H1 (cell line): ENCODE data around the gene RRAD. TPM values are rescaled to one million over a fixed set of nuclear protein-coding genes. Genes with fewer than 3 reads are reported as not detected.

ENCODE experiments used
- CTCF ChIA-PET: fragments of 300-600 bp; sonication (Branson Sonifier 250); formaldehyde crosslinking; loops from one replicate; lab custom pipeline; 2021; ENCODE audit not compliant: partially characterized antibody; lab: Charles Lee
- POLR2A ChIA-PET: fragments of 300-600 bp; sonication (Branson Sonifier 250); formaldehyde crosslinking; loops from one replicate; lab custom pipeline; 2021; ENCODE audit warnings: inconsistent platforms; ENCODE audit not compliant: partially characterized antibody; lab: Charles Lee
- DNase-seq, 2 experiments: peaks; one replicate each; pipeline versions ENCODE4 v3.0.0 to v3.0.0-alpha.2; 2010 to 2022; ENCODE audit warnings: low spot score in 2 of 2, low read depth in 1 of 2, mixed read lengths in 1 of 2
- FAIRE-seq: peaks from 2 replicates; lab custom pipeline; 2011; peaks lifted over from hg19 to GRCh38; lab: Jason Lieb, UNC
- H2AFZ ChIP-seq: 2 replicates; pipeline ENCODE4 v1.8.1; 2012; ENCODE audit warnings: low read length, inconsistent platforms
- H2AK5ac ChIP-seq: 2 replicates; pipeline ENCODE4 v1.6.1; 2013; ENCODE audit warnings: low read depth, low read length
- H2BK120ac ChIP-seq: replicated peaks from 2 replicates; pipeline ENCODE3; 2013; ENCODE audit warnings: low read depth, low read length, inconsistent platforms
- H2BK12ac ChIP-seq: 2 replicates; pipeline ENCODE4 v1.6.1; 2013; ENCODE audit warnings: low read depth, low read length
- H2BK15ac ChIP-seq: 2 replicates; pipeline ENCODE4 v1.6.1; 2013; ENCODE audit warnings: low read length
- H2BK20ac ChIP-seq: 2 replicates; pipeline ENCODE4 v1.6.1; 2013; ENCODE audit warnings: low read length
- H2BK5ac ChIP-seq: 2 replicates; pipeline ENCODE4 v1.6.1; 2013; ENCODE audit warnings: low read depth, low read length
- H3K14ac ChIP-seq: 2 replicates; pipeline ENCODE4 v1.6.1; 2013; ENCODE audit warnings: inconsistent platforms; ENCODE audit not compliant: insufficient read length
- H3K18ac ChIP-seq: 2 replicates; pipeline ENCODE4 v1.6.1; 2013; ENCODE audit warnings: low read length; ENCODE audit errors: extremely low read depth
- H3K23ac ChIP-seq: 2 replicates; pipeline ENCODE4 v1.6.1; 2013; ENCODE audit warnings: inconsistent platforms; ENCODE audit not compliant: insufficient read length
- H3K23me2 ChIP-seq: 2 replicates; pipeline ENCODE4 v1.6.1; 2013; ENCODE audit warnings: low read depth, low read length
- H3K27ac ChIP-seq: 2 replicates; pipeline ENCODE4 v1.6.1; 2011; ENCODE audit warnings: low read depth, low read length, inconsistent platforms
- H3K27me3 ChIP-seq, 4 experiments: replicated peaks in 1 of 4; 1 replicate in 1 of 4; 2 replicates in 3 of 4; pipeline versions ENCODE4 v1.6.1 to v1.8.1; 2011 to 2013; ENCODE audit warnings: low read length in 3 of 4, mild to moderate bottlenecking in 3 of 4, inconsistent platforms in 2 of 4, mixed read lengths in 2 of 4, moderate library complexity in 1 of 4; ENCODE audit not compliant: control insufficient read depth in 3 of 4, insufficient read depth in 3 of 4; ENCODE audit errors: extremely low read depth in 1 of 4
- H3K36me3 ChIP-seq, 4 experiments: 2 replicates each; pipeline versions ENCODE4 v1.6.1 to v1.8.1; 2011 to 2013; ENCODE audit warnings: mild to moderate bottlenecking in 4 of 4, low read length in 3 of 4, moderate library complexity in 2 of 4, control low read depth in 1 of 4, inconsistent platforms in 1 of 4; ENCODE audit not compliant: insufficient read depth in 4 of 4, control insufficient read depth in 2 of 4
- H3K4ac ChIP-seq: replicated peaks from 2 replicates; pipeline ENCODE3; 2013; ENCODE audit warnings: low read length, low read depth, mixed read lengths, inconsistent platforms; ENCODE audit not compliant: insufficient read length
- H3K4me1 ChIP-seq, 4 experiments: replicated peaks in 1 of 4; 1 replicate in 1 of 4; 2 replicates in 3 of 4; pipeline versions ENCODE4 v1.6.1 to v1.8.1; 2011 to 2013; ENCODE audit warnings: low read length in 3 of 4, inconsistent platforms in 2 of 4, mixed read lengths in 1 of 4; ENCODE audit not compliant: insufficient read depth in 4 of 4, control insufficient read depth in 3 of 4
- H3K4me2 ChIP-seq, 2 experiments: 2 replicates each; pipeline versions ENCODE4 v1.6.1 to v1.8.1; 2011 to 2013; ENCODE audit warnings: low read depth in 2 of 2, low read length in 2 of 2, control low read depth in 1 of 2, inconsistent platforms in 1 of 2, mild to moderate bottlenecking in 1 of 2; ENCODE audit not compliant: insufficient read depth in 1 of 2
- H3K4me3 ChIP-seq, 4 experiments: fragments of 200-600, 300-600 bp in 1 of 4; sonication (generic), shearing (Covaris generic), sonication (Bioruptor Twin) in 1 of 4; 2 replicates each; pipeline versions ENCODE4 v1.5.1 to v1.8.1; 2011 to 2016; ENCODE audit warnings: low read length in 4 of 4, low read depth in 3 of 4, control low read depth in 2 of 4, inconsistent platforms in 2 of 4, mild to moderate bottlenecking in 2 of 4, mixed read lengths in 1 of 4, moderate library complexity in 1 of 4; ENCODE audit not compliant: insufficient read depth in 2 of 4; ENCODE audit errors: extremely low read depth in 1 of 4
- H3K56ac ChIP-seq: replicated peaks from 2 replicates; pipeline ENCODE3; 2013; ENCODE audit warnings: low read depth, mild to moderate bottlenecking, mixed read lengths, low read length, inconsistent platforms; ENCODE audit not compliant: insufficient read length
- H3K79me1 ChIP-seq: 2 replicates; pipeline ENCODE4 v1.6.1; 2013; ENCODE audit warnings: low read depth, low read length, control low read depth
- H3K79me2 ChIP-seq, 2 experiments: 2 replicates each; pipeline versions ENCODE4 v1.6.1 to v1.8.1; 2012 to 2013; ENCODE audit warnings: low read length in 2 of 2, mild to moderate bottlenecking in 2 of 2, inconsistent platforms in 1 of 2; ENCODE audit not compliant: insufficient read depth in 2 of 2, control insufficient read depth in 1 of 2
- H3K9ac ChIP-seq, 4 experiments: replicated peaks in 1 of 4; 1 replicate in 1 of 4; 2 replicates in 3 of 4; pipeline versions ENCODE4 v1.6.1 to v1.8.1; 2011 to 2013; ENCODE audit warnings: low read depth in 3 of 4, low read length in 3 of 4, control low read depth in 2 of 4, mild to moderate bottlenecking in 2 of 4, moderate library complexity in 2 of 4, inconsistent platforms in 1 of 4; ENCODE audit errors: extremely low read depth in 1 of 4
- H3K9me3 ChIP-seq, 2 experiments: 2 replicates each; pipeline versions ENCODE4 v1.6.1 to v1.8.1; 2012 to 2013; ENCODE audit warnings: mild to moderate bottlenecking in 2 of 2, moderate library complexity in 2 of 2, control low read depth in 1 of 2, inconsistent platforms in 1 of 2, low read depth in 1 of 2, low read length in 1 of 2, mixed read lengths in 1 of 2; ENCODE audit not compliant: insufficient read depth in 2 of 2
- H4K20me1 ChIP-seq, 2 experiments: replicated peaks in 1 of 2; 2 replicates each; pipeline versions ENCODE3 to v1.8.1; 2011 to 2013; ENCODE audit warnings: inconsistent platforms in 2 of 2, low read length in 2 of 2, mild to moderate bottlenecking in 1 of 2; ENCODE audit not compliant: insufficient read depth in 2 of 2, control insufficient read depth in 1 of 2
- H4K5ac ChIP-seq: 2 replicates; pipeline ENCODE4 v1.6.1; 2013; ENCODE audit warnings: low read length, low read depth, mixed read lengths, inconsistent platforms; ENCODE audit not compliant: insufficient read length
- H4K8ac ChIP-seq: 2 replicates; pipeline ENCODE4 v1.8.0; 2013; ENCODE audit warnings: mild to moderate bottlenecking, moderate library complexity, low read length, inconsistent platforms; ENCODE audit not compliant: insufficient read depth; ENCODE audit errors: extremely low read depth
- H4K91ac ChIP-seq: replicated peaks from 2 replicates; pipeline ENCODE3; 2013; ENCODE audit warnings: low read length, mixed read lengths, inconsistent platforms; ENCODE audit not compliant: insufficient read length
- CBX5 ChIP-seq: fragments of 300-800, 300-1000 bp; sonication (generic); IDR thresholded peaks from 2 replicates; pipeline ENCODE4 v1.7.1; 2016; ENCODE audit warnings: antibody characterized with exemption, low read length, low read depth
- GABPA ChIP-seq: IDR thresholded peaks from 2 replicates; pipeline ENCODE4 v1.6.1; 2011; ENCODE audit warnings: mild to moderate bottlenecking, low read length, moderate library complexity, borderline replicate concordance; ENCODE audit not compliant: insufficient read depth
- GTF2F1 ChIP-seq: IDR thresholded peaks from 2 replicates; pipeline ENCODE4 v1.6.1; 2012; ENCODE audit warnings: low read depth, low read length, improper control_type of control experiment, borderline replicate concordance
- HDAC2 ChIP-seq, 2 experiments: fragments of 300-600 bp in 1 of 2; sonication (generic) in 1 of 2; IDR thresholded peaks; 2 replicates each; pipeline ENCODE4 v1.6.1; 2011 to 2012; ENCODE audit warnings: low read depth in 2 of 2, low read length in 2 of 2, mild to moderate bottlenecking in 2 of 2, moderate library complexity in 2 of 2, borderline replicate concordance in 1 of 2, inconsistent platforms in 1 of 2
- KDM1A ChIP-seq: fragments of 200-600, 300-600 bp; sonication (generic); IDR thresholded peaks from 2 replicates; pipeline ENCODE4 v1.7.1; 2016; ENCODE audit warnings: mild to moderate bottlenecking, low read length, borderline replicate concordance
- WGBS, 2 experiments: shearing (Covaris generic) in 1 of 2; methylation state at CpG; one replicate each; pipeline versions ENCODE4 v1.1.6 to v1.1.7; 2013 to 2015; ENCODE audit warnings: low lambda C conversion rate in 2 of 2, mixed read lengths in 2 of 2, inconsistent platforms in 1 of 2, low coverage in 1 of 2, missing lambda C conversion rate in 1 of 2; ENCODE audit not compliant: insufficient replicate concordance in 2 of 2, insufficient coverage in 1 of 2, insufficient read length in 1 of 2; ENCODE audit errors: extremely low coverage in 1 of 2, missing lambda C conversion rate in 1 of 2; 5-methylcytosine and 5-hydroxymethylcytosine counted together
- polyA plus RNA-seq, 7 experiments: library from polyadenylated mRNA; depleted of rRNA in 3 of 7; stranded (reverse) in 5 of 7; unstranded in 2 of 7; fragments of >200 nt in 5 of 7; fragments of 200-250 nt in 2 of 7; gene quantifications; 1 replicate in 5 of 7; 2 replicates in 1 of 7; 4 replicates in 1 of 7; pipeline versions ENCODE4 v1.2.1 to v1.2.3, GENCODE V29; 2011 to 2013; ENCODE audit warnings: missing spikeins in 2 of 7, mixed read lengths in 2 of 7
- total RNA-seq: library from RNA; stranded (reverse); fragmentation: NEBNext Ultra II Directional; extraction: Animal tissue kit (Norgen Biotek cat#: 25700); gene quantifications from 2 replicates; pipeline ENCODE4 v1.2.1, GENCODE V29; 2021

The RRAD gene
- total and polyA plus RNA-seq, 2 of the 8 experiments (the other 6 are each of a cell fraction or from before 2014, with no cell fraction given): 0.17 TPM; not detected in 1

- Histone ChIP-seq H2BK12ac (no peak overlapping the region), H3K27me3 (peaks cover 0 to 3% (median under 1%) of the 10 kb centered on the region in 4 experiments; a peak in 3 of 7 replicates), H4K5ac (no peak overlapping the region), H3K23me2 (peaks cover 3% of the 10 kb centered on the region; the same call in 1 of the 2 replicates), H3K9ac (no peak overlapping the region), H3K18ac (no peak overlapping the region), H2BK120ac (no peak overlapping the region), H3K14ac (no peak overlapping the region), H3K23ac (no peak overlapping the region), H2BK15ac (no peak overlapping the region), H3K4me2 (no peak overlapping the region), H3K79me1 (no peaks in the 10 kb centered on the region), H4K20me1 (peaks cover 0 to 5% of the 10 kb centered on the region in 2 experiments), H4K8ac (no peak overlapping the region), H3K36me3 (no peaks in the 10 kb centered on the region), H2AK5ac (no peak overlapping the region), H2BK20ac (no peak overlapping the region), H2BK5ac (no peak overlapping the region), H3K4me1 (peaks cover 0 to under 1% (median 0%) of the 10 kb centered on the region in 4 experiments; a peak in 1 of 7 replicates), H4K91ac (no peak overlapping the region), H3K4ac (no peak overlapping the region), H3K27ac (no peak overlapping the region), H2AFZ (no peak overlapping the region), H3K56ac (no peak overlapping the region), H3K9me3 (no peaks in the 10 kb centered on the region), H3K79me2 (no peaks in the 10 kb centered on the region), H3K4me3 (no peak overlapping the region)
- FAIRE-seq (no peak), DNase-seq (no peak)
- no peak for TF ChIP-seq GABPA
- no peak for TF ChIP-seq HDAC2 (IDR thresholded peaks at IDR 0.05; ENCODE audit: borderline replicate concordance in 1 of 2, low read depth in 2 of 2, low read length in 2 of 2)
- no peak for TF ChIP-seq KDM1A
- no peak for TF ChIP-seq CBX5
- TF ChIP-seq GTF2F1: no peak
- 89% methylated on average over 7 of the region's 7 CpGs; no CpG with 5 or more reads in 1 of the 2 experiments for WGBS, 2 experiments
- ChIA-PET POLR2A (no interaction called here), CTCF (interaction anchor here (0.8 to 42.0 kb wide), 3 partner anchors 1 to 16 kb away, joined by 3 to 1009 read pairs (median 1009); partner anchors contain the start of genes CDH16, PDP2 and RRAD)
Observed at GRCh38 chr16:66915041-66915440, 10.3 kb downstream of the RRAD start.
